ENCODE measurements around the gene PDLIM3. TPM values are rescaled to one million over a fixed set of nuclear protein-coding genes. Genes with fewer than 3 reads are reported as not detected.
"Not testable (repeated sequence)": the region's sequence is repeated elsewhere in the genome, so short reads cannot be mapped to it uniquely, and the experiment has no call there.

The PDLIM3 gene
- total and polyA plus RNA-seq, 2 experiments from 2014 or later: 10.0 to 29.3 TPM

DNA sequence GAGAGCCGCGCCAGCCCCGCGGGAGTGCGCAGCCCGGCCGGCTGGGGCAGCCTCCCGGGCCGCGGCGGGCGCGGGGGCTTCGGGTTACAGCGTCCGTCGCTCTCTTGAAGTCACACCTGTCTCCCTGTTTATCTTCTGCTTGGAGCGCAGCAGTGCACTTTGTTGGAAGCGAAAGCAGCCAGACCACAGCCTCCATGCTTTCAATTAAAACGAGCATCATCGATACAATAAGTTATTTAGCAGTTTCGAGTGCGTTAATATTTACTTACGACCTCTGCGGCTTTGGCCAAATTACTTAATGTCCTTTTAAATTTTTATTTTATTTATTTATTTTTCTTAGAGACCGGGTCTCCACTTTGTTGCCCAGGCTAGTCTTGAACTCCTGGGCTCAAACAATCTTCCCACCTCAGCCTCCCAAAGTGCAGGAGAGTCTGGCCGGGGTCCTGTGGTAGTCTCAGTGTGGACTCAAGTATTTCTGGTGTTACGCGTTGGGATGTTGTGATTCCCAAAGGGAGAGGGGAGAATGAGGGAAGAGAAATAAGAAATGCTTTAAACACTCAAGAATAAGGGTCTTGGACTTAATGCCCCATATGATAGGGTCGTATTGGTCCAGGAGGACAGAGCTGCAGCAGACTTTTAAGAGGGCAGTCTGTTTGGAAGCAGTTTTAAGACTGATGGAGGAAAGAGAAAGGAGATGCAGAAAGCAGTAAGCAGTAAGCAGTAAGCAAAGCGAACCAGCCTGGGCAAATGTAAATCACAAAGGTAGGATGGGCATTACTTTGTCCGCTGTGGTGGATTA, 504 bp upstream of the PDLIM3 start:
- H3K4me3 ChIP-seq: peak overlapping the region; percentile 97
- H3K36me3 ChIP-seq (replicated peaks; ENCODE audit: insufficient read depth, low read depth): no peaks in the 10 kb centered on the region
- peaks cover 6% of the 10 kb centered on the region for H3K4me1 ChIP-seq (ENCODE audit: insufficient read depth)
- H4K20me1 ChIP-seq (ENCODE audit: insufficient read depth, poor library complexity, severe bottlenecking): no peaks in the 10 kb centered on the region
- no peak for DNase-seq (ENCODE audit: low spot score)
- 11% methylated on average over 31 of the region's 32 CpGs for WGBS (ENCODE audit: low lambda C conversion rate, missing lambda C conversion rate)
- H3K9me2 ChIP-seq (replicated peaks; ENCODE audit: insufficient read depth): no peaks in the 10 kb centered on the region
- peak overlapping the region; percentile 80 for H2AFZ ChIP-seq
- no peaks in the 10 kb centered on the region for H3K79me2 ChIP-seq
- H3K4me2 ChIP-seq: peak overlapping the region; percentile 98
- no peaks in the 10 kb centered on the region for H3K9me3 ChIP-seq (ENCODE audit: low read depth)
- peaks cover 47% of the 10 kb centered on the region for H3K27me3 ChIP-seq
- H3K27ac ChIP-seq: no peak overlapping the region
- no peak for TF ChIP-seq EZH2phosphoT487 (IDR thresholded peaks at IDR 0.05; ENCODE audit: low read depth, severe bottlenecking, unreplicated experiment)

- H3K4me3 ChIP-seq: peak overlapping the region; percentile 97
- peaks cover 6% of the 10 kb centered on the region for H3K4me1 ChIP-seq (ENCODE audit: insufficient read depth)
- no peaks in the 10 kb centered on the region for H3K9me2 ChIP-seq (replicated peaks; ENCODE audit: insufficient read depth)
- H3K36me3 ChIP-seq (replicated peaks; ENCODE audit: insufficient read depth, low read depth): no peaks in the 10 kb centered on the region
- H2AFZ ChIP-seq: peak overlapping the region; percentile 80
- H3K27ac ChIP-seq: peak overlapping the region; percentile 41
- H3K79me2 ChIP-seq: no peaks in the 10 kb centered on the region
- no peak for DNase-seq (ENCODE audit: low spot score)
- H3K27me3 ChIP-seq: peaks cover 47% of the 10 kb centered on the region
- WGBS (ENCODE audit: low lambda C conversion rate, missing lambda C conversion rate): 6% methylated on average over 10 of the region's 10 CpGs
- H3K9me3 ChIP-seq (ENCODE audit: low read depth): no peaks in the 10 kb centered on the region
- no peaks in the 10 kb centered on the region for H4K20me1 ChIP-seq (ENCODE audit: insufficient read depth, poor library complexity, severe bottlenecking)
- H3K4me2 ChIP-seq: peak overlapping the region; percentile 98
- TF ChIP-seq EZH2phosphoT487 (IDR thresholded peaks at IDR 0.05; ENCODE audit: low read depth, severe bottlenecking, unreplicated experiment): no peak
- no peak for TF ChIP-seq EZH2 (IDR thresholded peaks at IDR 0.05; ENCODE audit: borderline replicate concordance)
- no peak for TF ChIP-seq CTCF (IDR thresholded peaks at IDR 0.05; ENCODE audit: poor library complexity)
These were observed 819 bp downstream of the PDLIM3 start for GRCh38 chr4:185534511-185534865.

GRCh38 chr4:185532795-185533324, 2.4 kb downstream of the PDLIM3 start:
- Histone ChIP-seq H3K9me3 (ENCODE audit: low read depth) (no peaks in the 10 kb centered on the region), H3K27ac (no peak overlapping the region), H4K20me1 (ENCODE audit: insufficient read depth, poor library complexity, severe bottlenecking) (no peaks in the 10 kb centered on the region), H3K4me1 (ENCODE audit: insufficient read depth) (peaks cover 6% of the 10 kb centered on the region), H3K9me2 (replicated peaks; ENCODE audit: insufficient read depth) (no peaks in the 10 kb centered on the region), H3K27me3 (peaks cover 33% of the 10 kb centered on the region), H3K79me2 (no peaks in the 10 kb centered on the region), H3K4me2 (no peak overlapping the region), H3K36me3 (replicated peaks; ENCODE audit: insufficient read depth, low read depth) (no peaks in the 10 kb centered on the region), H2AFZ (no peak overlapping the region), H3K4me3 (no peak overlapping the region)
- DNase-seq (ENCODE audit: low spot score): no peak
- TF ChIP-seq EZH2phosphoT487 (IDR thresholded peaks at IDR 0.05; ENCODE audit: low read depth, severe bottlenecking, unreplicated experiment) (no peak), CTCF (IDR thresholded peaks at IDR 0.05; ENCODE audit: poor library complexity) (no peak), EZH2 (IDR thresholded peaks at IDR 0.05; ENCODE audit: borderline replicate concordance) (no peak)
- 89% methylated on average over 6 of the region's 6 CpGs for WGBS (ENCODE audit: low lambda C conversion rate, missing lambda C conversion rate)

DNA sequence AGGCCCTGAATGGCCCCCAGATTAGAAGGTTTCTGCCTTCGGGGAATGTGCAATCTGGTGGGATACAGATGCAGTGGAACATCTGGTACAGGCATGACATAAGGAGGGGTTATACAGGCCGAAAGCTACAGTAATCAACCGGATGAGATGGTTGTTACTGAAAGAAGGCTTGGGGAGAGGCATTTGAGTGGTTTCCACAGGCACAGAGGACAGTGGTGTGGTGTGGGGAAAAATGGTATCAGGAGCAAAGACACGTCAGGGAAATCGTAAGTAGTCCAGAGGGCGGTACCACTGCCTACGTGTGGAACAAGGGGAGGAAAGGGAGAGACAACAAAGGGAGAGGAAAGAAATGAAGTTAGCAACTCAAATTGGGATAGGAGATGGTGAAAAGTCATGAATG, 3.0 kb downstream of the PDLIM3 start:
- no peak overlapping the region for H3K4me3 ChIP-seq
- H3K4me2 ChIP-seq: no peak overlapping the region
- peaks cover 28% of the 10 kb centered on the region for H3K27me3 ChIP-seq
- H4K20me1 ChIP-seq (ENCODE audit: insufficient read depth, poor library complexity, severe bottlenecking): no peaks in the 10 kb centered on the region
- no peak for TF ChIP-seq EZH2 (IDR thresholded peaks at IDR 0.05; ENCODE audit: borderline replicate concordance)
- no peak for TF ChIP-seq CTCF (IDR thresholded peaks at IDR 0.05; ENCODE audit: poor library complexity)
- no peak for TF ChIP-seq EZH2phosphoT487 (IDR thresholded peaks at IDR 0.05; ENCODE audit: low read depth, severe bottlenecking, unreplicated experiment)
- H3K79me2 ChIP-seq: no peaks in the 10 kb centered on the region
- H3K27ac ChIP-seq: no peak overlapping the region
- no peak overlapping the region for H2AFZ ChIP-seq
- no peaks in the 10 kb centered on the region for H3K36me3 ChIP-seq (replicated peaks; ENCODE audit: insufficient read depth, low read depth)
- peaks cover 6% of the 10 kb centered on the region for H3K4me1 ChIP-seq (ENCODE audit: insufficient read depth)
- no peaks in the 10 kb centered on the region for H3K9me2 ChIP-seq (replicated peaks; ENCODE audit: insufficient read depth)
- no peaks in the 10 kb centered on the region for H3K9me3 ChIP-seq (ENCODE audit: low read depth)
- DNase-seq (ENCODE audit: low spot score): no peak
- WGBS (ENCODE audit: low lambda C conversion rate, missing lambda C conversion rate): 84% methylated on average over 7 of the region's 7 CpGs

DNA sequence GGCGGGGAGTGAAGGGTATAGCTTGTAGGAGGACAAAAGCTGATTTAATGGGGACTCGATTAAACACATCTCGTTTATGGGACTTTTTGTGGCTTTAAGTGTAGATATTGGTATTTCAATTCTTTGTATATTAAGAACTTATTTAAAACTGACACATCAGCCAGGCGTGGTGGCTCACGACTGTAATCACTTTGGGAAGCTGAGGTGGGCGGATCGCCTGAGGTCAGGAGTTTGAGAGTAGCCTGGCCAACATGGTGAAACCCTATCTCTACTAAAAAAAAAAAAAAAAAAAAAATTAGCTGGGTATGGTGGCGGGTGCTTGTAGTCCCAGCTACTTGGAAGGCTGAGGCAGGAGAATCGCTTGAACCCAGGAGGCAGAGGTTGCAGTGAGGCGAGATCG, 3.7 kb downstream of the PDLIM3 start:
- not testable (repeated sequence) for H3K4me2 ChIP-seq; DNase-seq (ENCODE audit: low spot score); H3K9me2 ChIP-seq (replicated peaks; ENCODE audit: insufficient read depth); H2AFZ ChIP-seq; H3K36me3 ChIP-seq (replicated peaks; ENCODE audit: insufficient read depth, low read depth); H3K27ac ChIP-seq; H3K4me3 ChIP-seq; H3K79me2 ChIP-seq; H3K4me1 ChIP-seq (ENCODE audit: insufficient read depth); H4K20me1 ChIP-seq (ENCODE audit: insufficient read depth, poor library complexity, severe bottlenecking); H3K9me3 ChIP-seq (ENCODE audit: low read depth)
- WGBS (ENCODE audit: low lambda C conversion rate, missing lambda C conversion rate): 95% methylated on average over 11 of the region's 11 CpGs
- H3K27me3 ChIP-seq: peaks cover 25% of the 10 kb centered on the region

Data from hepatocyte (in vitro differentiated cells).